Astrocyte (in vitro differentiated cells and primary cell): Measurements from ENCODE around the gene ZMAT3. TPM values are rescaled to one million over a fixed set of nuclear protein-coding genes. Genes with fewer than 3 reads are reported as not detected.
A peak's percentile ranks its signal among the peaks of the same experiment; 100 is the strongest.

Experiments
- DNase-seq: peaks from one replicate; pipeline ENCODE4 v3.0.0-alpha.2; 2010; ENCODE audit warnings: low read depth
- FAIRE-seq: peaks from 2 replicates; lab custom pipeline; 2011; peaks lifted over from hg19 to GRCh38; lab: Jason Lieb, UNC
- H2AFZ ChIP-seq: 2 replicates; pipeline ENCODE4 v1.6.0; 2012; ENCODE audit warnings: low read depth, low read length, inconsistent platforms
- H3K27ac ChIP-seq: 2 replicates; pipeline ENCODE4 v1.5.1; 2011; ENCODE audit warnings: low read depth, low read length, inconsistent platforms
- H3K27me3 ChIP-seq: 2 replicates; pipeline ENCODE4 v1.6.0; 2011; ENCODE audit warnings: low read length, inconsistent platforms; ENCODE audit not compliant: insufficient read depth
- H3K36me3 ChIP-seq: 2 replicates; pipeline ENCODE4 v1.5.1; 2011; ENCODE audit warnings: low read length, inconsistent platforms; ENCODE audit not compliant: insufficient read depth
- H3K4me1 ChIP-seq: 2 replicates; pipeline ENCODE4 v1.5.1; 2011; ENCODE audit warnings: low read length, inconsistent platforms; ENCODE audit not compliant: insufficient read depth
- H3K4me2 ChIP-seq: 2 replicates; pipeline ENCODE4 v1.6.0; 2012; ENCODE audit warnings: low read length, inconsistent platforms
- H3K4me3 ChIP-seq: 2 replicates; pipeline ENCODE4 v1.5.1; 2011; ENCODE audit warnings: low read depth, mild to moderate bottlenecking, low read length, inconsistent platforms; ENCODE audit not compliant: insufficient read depth
- H3K79me2 ChIP-seq: 2 replicates; pipeline ENCODE4 v1.6.0; 2012; ENCODE audit warnings: mild to moderate bottlenecking, low read length, inconsistent platforms; ENCODE audit not compliant: insufficient read depth
- H3K9ac ChIP-seq: 2 replicates; pipeline ENCODE4 v1.6.0; 2012; ENCODE audit warnings: mild to moderate bottlenecking, low read length, inconsistent platforms
- H3K9me3 ChIP-seq: 2 replicates; pipeline ENCODE4 v1.5.1; 2012; ENCODE audit warnings: low read depth, mild to moderate bottlenecking, low read length, inconsistent platforms; ENCODE audit not compliant: insufficient read depth
- H4K20me1 ChIP-seq: 2 replicates; pipeline ENCODE4 v1.6.0; 2012; ENCODE audit warnings: low read length, inconsistent platforms; ENCODE audit not compliant: insufficient read depth
- H3K27ac Mint-ChIP-seq: one replicate; pipeline ENCODE4 v1.8.0; 2021; ENCODE audit warnings: mild to moderate bottlenecking, mixed read lengths; ENCODE audit not compliant: unreplicated experiment
- H3K27me3 Mint-ChIP-seq: one replicate; pipeline ENCODE4 v1.8.0; 2021; ENCODE audit warnings: low read depth, mixed read lengths; ENCODE audit not compliant: unreplicated experiment
- H3K36me3 Mint-ChIP-seq: one replicate; pipeline ENCODE4 v1.8.0; 2021; ENCODE audit warnings: low read depth, mixed read lengths; ENCODE audit not compliant: unreplicated experiment
- H3K4me1 Mint-ChIP-seq: one replicate; pipeline ENCODE4 v1.8.0; 2021; ENCODE audit warnings: low read depth, mixed read lengths; ENCODE audit not compliant: unreplicated experiment
- H3K4me3 Mint-ChIP-seq: one replicate; pipeline ENCODE4 v1.8.0; 2021; ENCODE audit warnings: mild to moderate bottlenecking, moderate library complexity, mixed read lengths; ENCODE audit not compliant: unreplicated experiment
- H3K9me3 Mint-ChIP-seq: one replicate; pipeline ENCODE4 v1.8.0; 2021; ENCODE audit warnings: mild to moderate bottlenecking, mixed read lengths; ENCODE audit not compliant: unreplicated experiment
- CTCF ChIP-seq: IDR thresholded peaks from 2 replicates; pipeline ENCODE4 v1.5.1; 2011; ENCODE audit warnings: low read depth, mild to moderate bottlenecking, inconsistent platforms, low read length, moderate library complexity; ENCODE audit not compliant: insufficient read depth
- EZH2 ChIP-seq: IDR thresholded peaks from 2 replicates; pipeline ENCODE4 v1.6.1; 2012; ENCODE audit warnings: mild to moderate bottlenecking, low read length, inconsistent platforms; ENCODE audit not compliant: insufficient read depth
- total RNA-seq: library from RNA; stranded (reverse); gene quantifications from 2 replicates; pipeline ENCODE4 v1.2.1, GENCODE V29; 2021

Gene ZMAT3
- total RNA-seq, 1 donor from 2014 or later, result 89.6 TPM

- H3K9ac ChIP-seq, result no peak overlapping the region
- no peak overlapping the region for H3K4me2 ChIP-seq
- H3K27me3 Mint-ChIP-seq, result no peaks in the 10 kb centered on the region
- FAIRE-seq, result no peak
- H3K4me1 ChIP-seq, result peaks cover 3% of the 10 kb centered on the region
- no peaks in the 10 kb centered on the region for H3K9me3 Mint-ChIP-seq
- no peaks in the 10 kb centered on the region for H3K27me3 ChIP-seq
- H3K36me3 Mint-ChIP-seq, result no peaks in the 10 kb centered on the region
- peak overlapping the region; percentile 21 for H3K27ac Mint-ChIP-seq
- no peaks in the 10 kb centered on the region for H3K79me2 ChIP-seq
- no peaks in the 10 kb centered on the region for H3K9me3 ChIP-seq
- no peak overlapping the region for H3K27ac ChIP-seq
- peaks cover 19% of the 10 kb centered on the region for H3K4me1 Mint-ChIP-seq
- H2AFZ ChIP-seq, result no peak overlapping the region
- peak; percentile 71 for DNase-seq
- no peak overlapping the region for H3K4me3 Mint-ChIP-seq
- no peaks in the 10 kb centered on the region for H3K36me3 ChIP-seq
- H4K20me1 ChIP-seq, result no peaks in the 10 kb centered on the region
- H3K4me3 ChIP-seq, result no peak overlapping the region
- TF ChIP-seq EZH2 (no peak), CTCF (no peak)
Observed at GRCh38 chr3:179093807-179094206, 22.2 kb upstream of the ZMAT3 start.

- Histone ChIP-seq H3K4me1 (no peaks in the 10 kb centered on the region), H3K9me3 (no peaks in the 10 kb centered on the region), H4K20me1 (no peaks in the 10 kb centered on the region), H3K9ac (no peak overlapping the region), H3K4me3 (no peak overlapping the region), H2AFZ (no peak overlapping the region), H3K79me2 (no peaks in the 10 kb centered on the region), H3K36me3 (no peaks in the 10 kb centered on the region), H3K27ac (no peak overlapping the region), H3K4me2 (no peak overlapping the region), H3K27me3 (no peaks in the 10 kb centered on the region)
- H3K27ac Mint-ChIP-seq, result no peak overlapping the region
- H3K27me3 Mint-ChIP-seq, result no peaks in the 10 kb centered on the region
- H3K36me3 Mint-ChIP-seq, result no peaks in the 10 kb centered on the region
- FAIRE-seq (no peak), DNase-seq (no peak)
- no peaks in the 10 kb centered on the region for H3K9me3 Mint-ChIP-seq
- TF ChIP-seq CTCF, result no peak
- TF ChIP-seq EZH2, result no peak
- H3K4me3 Mint-ChIP-seq, result no peak overlapping the region
- peaks cover 3% of the 10 kb centered on the region for H3K4me1 Mint-ChIP-seq
Observed at GRCh38 chr3:179091113-179091512, 19.5 kb upstream of the ZMAT3 start.

- H3K36me3 Mint-ChIP-seq, result no peaks in the 10 kb centered on the region
- Histone ChIP-seq H3K27me3 (no peaks in the 10 kb centered on the region), H3K4me2 (no peak overlapping the region), H3K4me1 (no peaks in the 10 kb centered on the region), H4K20me1 (no peaks in the 10 kb centered on the region), H3K79me2 (no peaks in the 10 kb centered on the region), H2AFZ (peak overlapping the region; percentile 54), H3K9me3 (no peaks in the 10 kb centered on the region), H3K4me3 (no peak overlapping the region), H3K27ac (no peak overlapping the region), H3K9ac (no peak overlapping the region), H3K36me3 (no peaks in the 10 kb centered on the region)
- no peaks in the 10 kb centered on the region for H3K27me3 Mint-ChIP-seq
- no peak overlapping the region for H3K4me3 Mint-ChIP-seq
- H3K9me3 Mint-ChIP-seq, result no peaks in the 10 kb centered on the region
- peaks cover 3% of the 10 kb centered on the region for H3K4me1 Mint-ChIP-seq
- FAIRE-seq (no peak), DNase-seq (no peak)
- TF ChIP-seq EZH2 (no peak), CTCF (no peak)
- H3K27ac Mint-ChIP-seq, result no peak overlapping the region
Observed at GRCh38 chr3:179088306-179088705, 16.7 kb upstream of the ZMAT3 start.
